Measurements from ENCODE around the gene TMC5.

DNA sequence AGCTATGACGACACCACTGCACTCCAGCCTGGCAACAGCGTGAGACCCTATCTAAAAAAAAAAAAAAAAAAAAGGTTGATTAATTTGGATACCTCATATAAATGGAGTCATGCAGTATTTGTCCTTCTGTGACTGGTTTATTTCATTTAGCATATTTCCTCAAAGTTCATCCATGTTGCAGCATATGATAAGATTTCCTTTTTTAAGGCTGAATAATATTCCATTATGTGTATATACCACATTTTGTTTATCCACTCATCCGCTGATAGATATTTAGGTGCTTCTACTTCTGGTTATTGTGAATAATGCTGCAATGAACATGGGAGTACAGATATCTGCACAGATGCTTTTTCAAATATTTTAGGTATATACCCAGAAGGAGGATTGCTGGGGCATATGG is 43.3 kb upstream of the TMC5 start:
- TF ChIP-seq POLR2A (IDR thresholded peaks at IDR 0.05) (no peak), POLR2AphosphoS5 (IDR thresholded peaks at IDR 0.05) (no peak), EP300 (IDR thresholded peaks at IDR 0.05) (no peak)
- TF ChIP-seq, protein P1, sequence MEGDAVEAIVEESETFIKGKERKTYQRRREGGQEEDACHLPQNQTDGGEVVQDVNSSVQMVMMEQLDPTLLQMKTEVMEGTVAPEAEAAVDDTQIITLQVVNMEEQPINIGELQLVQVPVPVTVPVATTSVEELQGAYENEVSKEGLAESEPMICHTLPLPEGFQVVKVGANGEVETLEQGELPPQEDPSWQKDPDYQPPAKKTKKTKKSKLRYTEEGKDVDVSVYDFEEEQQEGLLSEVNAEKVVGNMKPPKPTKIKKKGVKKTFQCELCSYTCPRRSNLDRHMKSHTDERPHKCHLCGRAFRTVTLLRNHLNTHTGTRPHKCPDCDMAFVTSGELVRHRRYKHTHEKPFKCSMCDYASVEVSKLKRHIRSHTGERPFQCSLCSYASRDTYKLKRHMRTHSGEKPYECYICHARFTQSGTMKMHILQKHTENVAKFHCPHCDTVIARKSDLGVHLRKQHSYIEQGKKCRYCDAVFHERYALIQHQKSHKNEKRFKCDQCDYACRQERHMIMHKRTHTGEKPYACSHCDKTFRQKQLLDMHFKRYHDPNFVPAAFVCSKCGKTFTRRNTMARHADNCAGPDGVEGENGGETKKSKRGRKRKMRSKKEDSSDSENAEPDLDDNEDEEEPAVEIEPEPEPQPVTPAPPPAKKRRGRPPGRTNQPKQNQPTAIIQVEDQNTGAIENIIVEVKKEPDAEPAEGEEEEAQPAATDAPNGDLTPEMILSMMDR (IDR thresholded peaks at IDR 0.05), result no peak

Measured in sigmoid colon (tissue), 4 donors.